Breast epithelium (tissue), 4 donors: ENCODE data around the gene RALGPS1. TPM values are rescaled to one million over a fixed set of nuclear protein-coding genes. Genes with fewer than 3 reads are reported as not detected.
A peak's percentile ranks its signal among the peaks of the same experiment; 100 is the strongest.
"Not testable (repeated sequence)": the region's sequence is repeated elsewhere in the genome, so short reads cannot be mapped to it uniquely, and the experiment has no call there.

ENCODE experiments used
- DNase-seq, 2 donors: peaks; one replicate each; pipeline ENCODE4 v3.0.0-alpha.2; 2019; ENCODE audit warnings: low spot score in 2 of 2
- H3K27ac ChIP-seq, 2 donors: fragments of 200-600 bp; sonication (generic) in 1 of 2; one replicate each; pipeline ENCODE4 v1.5.1; 2016 to 2019; ENCODE audit warnings: mild to moderate bottlenecking in 1 of 2
- H3K27me3 ChIP-seq, 2 donors: fragments of 200-600 bp; sonication (generic) in 1 of 2; one replicate each; pipeline versions ENCODE4 v1.5.1 to v1.6.0; 2017 to 2019; ENCODE audit warnings: control low read depth in 1 of 2, mild to moderate bottlenecking in 1 of 2
- H3K36me3 ChIP-seq: fragments of 200-600 bp; one replicate; pipeline ENCODE4 v1.5.1; 2019
- H3K4me1 ChIP-seq, 2 donors: fragments of 200-600 bp; sonication (generic); one replicate each; pipeline ENCODE4 v1.5.1; 2016 to 2019; ENCODE audit warnings: control low read depth in 1 of 2
- H3K4me3 ChIP-seq, 3 donors: fragments of 200-600 bp; sonication (generic); 1 replicate in 2 of 3; 2 replicates in 1 of 3; pipeline ENCODE4 v1.5.1; 2016 to 2019; ENCODE audit warnings: mild to moderate bottlenecking in 3 of 3, moderate library complexity in 2 of 3
- H3K9me3 ChIP-seq, 2 donors: fragments of 200-600 bp; sonication (generic) in 1 of 2; one replicate each; pipeline ENCODE4 v1.5.1; 2016 to 2019; ENCODE audit warnings: control low read depth in 1 of 2
- POLR2A ChIP-seq: fragments of 450-650 bp; IDR thresholded peaks from one replicate; pipeline ENCODE4 v1.6.1; 2016; ENCODE audit warnings: antibody characterized with exemption, mild to moderate bottlenecking, moderate library complexity
- POLR2AphosphoS5 ChIP-seq, 3 donors: sonication (generic); formaldehyde crosslinking; IDR thresholded peaks; one replicate each; pipeline ENCODE4 v1.6.1; 2017; ENCODE audit warnings: antibody characterized with exemption in 3 of 3
- intact Hi-C: fragments of 100-400 bp; cut with DNase I; formaldehyde crosslinking; loops from one replicate; pipeline ENCODE4 v1.15.1; 2023; ENCODE audit warnings: low total_unique reads
- total RNA-seq, 3 donors: library from RNA; depleted of rRNA; stranded (reverse); fragments of >200 nt; gene quantifications; one replicate each; pipeline ENCODE4 v1.1.0, GENCODE V29; 2016
- TF ChIP-seq, protein P1 (sequence below), 3 donors: fragments of 450-650 bp; IDR thresholded peaks; one replicate each; pipeline ENCODE4 v1.5.1; 2016 to 2017; ENCODE audit warnings: antibody characterized with exemption in 3 of 3, mild to moderate bottlenecking in 3 of 3, moderate library complexity in 3 of 3

Gene RALGPS1
- total RNA-seq, 3 donors from 2014 or later: 5.8 to 30.7 (median 15.1) TPM

DNA sequence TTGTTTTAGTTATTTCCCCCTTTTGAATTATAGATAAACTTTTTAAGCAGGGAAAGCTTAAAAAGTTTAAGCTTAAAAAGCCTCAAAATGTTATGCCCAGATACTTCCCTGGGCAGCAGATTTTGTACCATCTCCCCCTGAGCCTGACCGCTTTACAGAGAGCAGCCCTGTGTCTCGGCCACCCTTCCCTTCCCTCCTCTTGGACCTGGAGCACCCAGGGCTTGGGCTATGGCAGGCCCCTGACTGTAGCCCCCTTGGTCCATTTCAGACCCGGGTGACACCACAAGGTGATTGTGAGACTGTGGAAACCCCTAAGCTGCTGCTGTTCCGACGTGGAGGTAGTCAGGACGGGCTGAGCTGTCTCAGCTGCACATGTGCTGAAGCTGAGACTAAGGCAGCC, 97.7 kb downstream of the RALGPS1 start:
- no peaks in the 10 kb centered on the region for H3K36me3 ChIP-seq
- no peaks in the 10 kb centered on the region for H3K9me3 ChIP-seq
- DNase-seq: no peak
- H3K4me1 ChIP-seq: no peaks in the 10 kb centered on the region
- intact Hi-C loops: no loop called here
- no peak overlapping the region for H3K4me3 ChIP-seq
- TF ChIP-seq POLR2A: no peak
- TF ChIP-seq, protein P1, sequence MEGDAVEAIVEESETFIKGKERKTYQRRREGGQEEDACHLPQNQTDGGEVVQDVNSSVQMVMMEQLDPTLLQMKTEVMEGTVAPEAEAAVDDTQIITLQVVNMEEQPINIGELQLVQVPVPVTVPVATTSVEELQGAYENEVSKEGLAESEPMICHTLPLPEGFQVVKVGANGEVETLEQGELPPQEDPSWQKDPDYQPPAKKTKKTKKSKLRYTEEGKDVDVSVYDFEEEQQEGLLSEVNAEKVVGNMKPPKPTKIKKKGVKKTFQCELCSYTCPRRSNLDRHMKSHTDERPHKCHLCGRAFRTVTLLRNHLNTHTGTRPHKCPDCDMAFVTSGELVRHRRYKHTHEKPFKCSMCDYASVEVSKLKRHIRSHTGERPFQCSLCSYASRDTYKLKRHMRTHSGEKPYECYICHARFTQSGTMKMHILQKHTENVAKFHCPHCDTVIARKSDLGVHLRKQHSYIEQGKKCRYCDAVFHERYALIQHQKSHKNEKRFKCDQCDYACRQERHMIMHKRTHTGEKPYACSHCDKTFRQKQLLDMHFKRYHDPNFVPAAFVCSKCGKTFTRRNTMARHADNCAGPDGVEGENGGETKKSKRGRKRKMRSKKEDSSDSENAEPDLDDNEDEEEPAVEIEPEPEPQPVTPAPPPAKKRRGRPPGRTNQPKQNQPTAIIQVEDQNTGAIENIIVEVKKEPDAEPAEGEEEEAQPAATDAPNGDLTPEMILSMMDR (IDR thresholded peaks at IDR 0.05): no peak
- TF ChIP-seq POLR2AphosphoS5 (IDR thresholded peaks at IDR 0.05): no peak
- no peak overlapping the region for H3K27ac ChIP-seq
- no peaks in the 10 kb centered on the region for H3K27me3 ChIP-seq

DNA sequence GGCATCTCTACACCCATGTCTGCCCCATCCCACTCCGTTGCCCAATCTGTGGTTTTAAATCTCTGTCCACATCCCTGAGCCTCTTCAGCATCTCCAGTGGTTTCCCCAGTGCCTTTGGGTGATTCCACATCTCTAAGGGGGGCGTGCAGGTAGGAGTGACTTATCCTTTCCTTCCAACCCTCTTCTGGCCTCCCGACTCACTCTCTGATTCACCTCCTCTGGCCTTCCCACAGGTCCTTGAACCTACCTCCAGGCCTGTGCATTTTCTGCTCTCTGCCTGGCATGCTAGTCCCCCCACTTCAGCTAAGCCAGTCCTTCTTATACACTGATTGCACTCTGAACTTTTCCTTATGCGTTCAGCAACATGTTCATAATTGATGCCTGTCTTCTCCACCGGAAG, 99.0 kb downstream of the RALGPS1 start:
- intact Hi-C loops: no loop called here
- no peaks in the 10 kb centered on the region for H3K27me3 ChIP-seq
- H3K4me3 ChIP-seq: no peak overlapping the region
- no peaks in the 10 kb centered on the region for H3K9me3 ChIP-seq
- H3K4me1 ChIP-seq: no peaks in the 10 kb centered on the region
- no peaks in the 10 kb centered on the region for H3K36me3 ChIP-seq
- TF ChIP-seq POLR2AphosphoS5 (IDR thresholded peaks at IDR 0.05): no peak
- peak overlapping the region in 1 of 2 donors; percentile 7 for H3K27ac ChIP-seq
- no peak for DNase-seq

DNA sequence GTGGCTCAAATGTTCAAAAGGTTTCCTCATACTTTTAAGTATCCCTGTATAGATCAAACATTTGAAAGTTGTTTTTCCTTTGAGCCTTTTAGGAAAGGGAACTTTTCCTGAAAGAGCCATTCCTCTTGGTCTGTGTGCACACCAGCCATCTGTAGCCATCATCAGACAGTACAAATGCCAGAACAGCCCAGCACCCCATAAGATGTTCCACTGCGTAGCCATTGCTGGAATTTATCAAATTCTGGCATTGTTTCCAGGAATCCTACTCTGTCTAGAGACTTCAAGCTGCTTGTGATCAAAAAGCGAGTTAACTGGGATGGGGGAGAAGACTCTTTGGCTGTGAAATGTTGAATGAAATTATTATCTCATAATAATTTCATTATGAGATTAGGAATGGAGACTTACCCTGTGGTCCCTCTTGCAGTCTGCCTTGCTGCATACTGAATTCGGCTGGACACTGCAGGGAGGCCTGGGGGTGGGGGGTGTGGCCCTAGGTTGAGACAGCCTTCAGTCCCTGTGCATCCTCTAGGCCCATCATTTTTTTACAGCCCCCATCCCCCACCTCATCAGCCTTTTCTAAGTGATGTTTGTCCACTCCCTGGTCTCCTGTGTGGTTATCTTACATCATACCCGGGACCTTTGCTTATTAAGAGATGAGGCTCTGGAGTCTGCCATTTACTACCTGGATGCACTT, 99.8 kb downstream of the RALGPS1 start:
- H3K4me3 ChIP-seq: no peak overlapping the region
- TF ChIP-seq POLR2AphosphoS5 (IDR thresholded peaks at IDR 0.05): no peak
- DNase-seq: no peak
- H3K27me3 ChIP-seq: no peaks in the 10 kb centered on the region
- no peaks in the 10 kb centered on the region for H3K36me3 ChIP-seq
- H3K27ac ChIP-seq: peak overlapping the region in 1 of 2 donors; percentile 7
- intact Hi-C loops: no loop called here
- H3K4me1 ChIP-seq: no peaks in the 10 kb centered on the region
- no peaks in the 10 kb centered on the region for H3K9me3 ChIP-seq

DNA sequence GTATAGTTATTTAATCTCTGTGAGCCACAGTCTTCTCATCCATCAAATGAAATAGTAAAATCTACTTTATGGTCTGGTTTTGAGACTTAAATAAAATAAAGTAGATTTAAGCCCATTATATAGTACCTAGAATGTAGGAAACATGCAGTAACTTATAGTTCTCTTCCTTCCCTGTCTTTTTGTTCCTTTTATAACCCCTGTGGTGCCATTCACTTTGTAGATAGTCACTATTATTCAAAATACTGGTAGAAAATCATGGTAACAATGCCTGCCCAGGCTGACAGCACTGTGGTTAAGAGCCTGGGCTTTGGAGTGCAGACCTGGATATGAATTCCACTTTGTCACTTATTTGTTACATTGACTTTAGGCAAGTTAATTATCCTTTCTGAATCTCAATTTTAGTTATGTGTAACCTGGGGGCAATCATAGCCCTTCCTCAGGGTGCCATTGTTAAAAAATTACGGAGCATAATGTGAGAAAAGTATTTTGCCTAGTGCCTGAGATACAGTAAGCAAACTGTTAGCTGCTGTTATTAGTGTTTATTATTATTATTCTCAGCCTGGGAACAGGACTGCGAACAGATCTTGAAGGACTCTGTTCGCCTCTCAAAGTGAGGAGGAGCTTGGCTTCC, 100.4 kb downstream of the RALGPS1 start:
- no peak overlapping the region for H3K4me3 ChIP-seq
- no peak for TF ChIP-seq POLR2AphosphoS5 (IDR thresholded peaks at IDR 0.05)
- H3K4me1 ChIP-seq: no peaks in the 10 kb centered on the region
- intact Hi-C loops: no loop called here
- no peaks in the 10 kb centered on the region for H3K9me3 ChIP-seq
- no peak for DNase-seq
- no peaks in the 10 kb centered on the region for H3K27me3 ChIP-seq
- H3K27ac ChIP-seq: no peak overlapping the region
- H3K36me3 ChIP-seq: no peaks in the 10 kb centered on the region

DNA sequence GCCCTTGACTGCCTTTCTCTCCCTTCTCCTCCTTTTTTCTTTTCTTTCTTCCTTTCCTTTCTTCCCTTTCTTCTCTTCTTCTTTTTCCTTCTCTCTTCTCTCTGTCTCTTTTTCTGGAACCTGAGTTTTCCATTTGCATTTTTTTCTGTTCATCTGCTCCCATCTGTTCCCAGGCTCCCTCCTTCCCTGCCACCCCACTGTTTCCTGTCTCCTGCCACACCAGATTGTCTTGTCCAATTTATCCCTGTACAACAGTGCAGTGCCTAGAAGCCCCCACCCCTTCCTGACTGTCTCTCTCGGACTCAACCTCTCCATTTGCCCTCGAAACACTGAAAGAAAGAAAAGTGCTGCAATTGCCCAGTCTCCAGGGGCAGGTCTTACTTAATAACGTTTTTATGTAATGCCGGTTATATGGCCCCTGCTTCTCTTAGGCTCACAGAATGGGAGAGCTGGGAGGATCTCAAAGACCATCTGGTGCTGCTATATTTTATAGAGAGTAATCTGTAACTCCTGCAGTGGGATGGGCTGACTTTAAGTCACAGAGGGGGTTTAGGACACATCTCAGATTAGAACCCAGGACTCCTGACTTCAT, 101.4 kb downstream of the RALGPS1 start:
- no peak overlapping the region for H3K4me3 ChIP-seq
- intact Hi-C loops: no loop called here
- no peaks in the 10 kb centered on the region for H3K36me3 ChIP-seq
- H3K9me3 ChIP-seq: no peaks in the 10 kb centered on the region
- H3K27me3 ChIP-seq: no peaks in the 10 kb centered on the region
- H3K27ac ChIP-seq: no peak overlapping the region
- H3K4me1 ChIP-seq: no peaks in the 10 kb centered on the region
- no peak for TF ChIP-seq POLR2A
- TF ChIP-seq POLR2AphosphoS5 (IDR thresholded peaks at IDR 0.05): no peak
- TF ChIP-seq, protein P1 (IDR thresholded peaks at IDR 0.05): no peak
- DNase-seq: no peak

DNA sequence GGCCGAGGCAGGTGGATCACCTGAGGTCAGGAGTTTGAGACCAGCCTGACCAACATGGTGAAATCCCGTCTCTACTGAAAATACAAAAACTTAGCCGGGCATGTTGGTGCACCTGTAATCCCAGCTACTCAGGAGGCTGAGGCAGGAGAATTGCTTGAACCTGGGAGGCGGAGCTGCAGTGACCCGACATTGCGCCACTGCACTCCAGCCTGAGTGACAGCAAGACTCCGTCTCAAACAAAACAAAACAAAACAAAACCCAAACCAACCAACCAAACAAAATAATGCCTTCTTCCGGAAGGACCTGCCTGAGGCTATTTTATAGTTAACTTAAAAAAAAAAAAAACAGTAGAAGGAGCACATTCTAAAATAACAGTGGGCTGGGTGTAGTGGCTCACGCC, 103.4 kb downstream of the RALGPS1 start:
- H3K4me1 ChIP-seq, DNase-seq, H3K27ac ChIP-seq, H3K36me3 ChIP-seq, H3K27me3 ChIP-seq, intact Hi-C loops, H3K9me3 ChIP-seq, H3K4me3 ChIP-seq: not testable (repeated sequence)

DNA sequence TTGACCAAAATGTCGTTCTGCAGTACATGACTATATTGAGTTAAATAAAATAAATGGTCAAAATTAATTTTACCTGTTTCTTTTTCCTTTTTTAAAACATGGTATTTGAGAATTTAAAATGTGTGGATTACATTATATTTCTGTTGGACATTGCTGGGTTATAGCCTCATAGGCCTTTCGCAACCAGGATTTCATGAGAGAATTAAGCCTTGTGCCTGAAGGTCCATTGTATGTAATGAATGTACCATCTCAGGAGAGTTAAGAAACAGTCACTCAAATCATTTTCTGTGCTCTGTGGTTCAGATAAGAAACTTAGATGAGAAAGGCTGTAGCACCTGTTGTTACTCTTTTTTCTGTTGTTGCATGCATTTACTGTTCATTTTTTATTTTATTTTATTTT, 104.4 kb downstream of the RALGPS1 start:
- Histone ChIP-seq H3K27ac (no peak overlapping the region), H3K9me3 (no peaks in the 10 kb centered on the region), H3K27me3 (no peaks in the 10 kb centered on the region), H3K36me3 (no peaks in the 10 kb centered on the region), H3K4me3 (no peak overlapping the region), H3K4me1 (peaks cover 6 to 14% of the 10 kb centered on the region in 2 donors)
- TF ChIP-seq POLR2AphosphoS5 (IDR thresholded peaks at IDR 0.05) (no peak), POLR2A (no peak)
- TF ChIP-seq, protein P1 (IDR thresholded peaks at IDR 0.05): no peak
- intact Hi-C loops: no loop called here
- DNase-seq: no peak
